Activated effector memory CD4-positive, alpha-beta T cell treated with anti-CD3 and anti-CD28 coated beads, Interleukin-2, amount 50 U/mL, for 16 hours (primary cell): ENCODE measurements around the gene PARVB.

Experiments used
- DNase-seq: peaks from one replicate; pipeline ENCODE4 v3.0.0-alpha.2; 2020

The PARVB gene

GRCh38 chr22:44137415-44137814 is 113.3 kb downstream of the PARVB start:
- DNase-seq, result no peak

- no peak for DNase-seq
Observed at GRCh38 chr22:44139773-44140172, 115.7 kb downstream of the PARVB start.

GRCh38 chr22:44142421-44143104 is 118.5 kb downstream of the PARVB start:
- no peak for DNase-seq

- no peak for DNase-seq
Observed at GRCh38 chr22:44143105-44143474, 119.0 kb downstream of the PARVB start.

GRCh38 chr22:44143579-44143978 is 119.5 kb downstream of the PARVB start:
- DNase-seq, result no peak

GRCh38 chr22:44144046-44144569 is 120.0 kb downstream of the PARVB start:
- no peak for DNase-seq

- no peak for DNase-seq
Observed at GRCh38 chr22:44145544-44145943, 121.4 kb downstream of the PARVB start.

- no peak for DNase-seq
Observed at GRCh38 chr22:44146088-44146861, 122.2 kb downstream of the PARVB start.

- no peak for DNase-seq
Observed at GRCh38 chr22:44147008-44147645, 123.0 kb downstream of the PARVB start.

GRCh38 chr22:44147821-44148574 is 123.9 kb downstream of the PARVB start:
- DNase-seq, result no peak

GRCh38 chr22:44151676-44152075 is 127.6 kb downstream of the PARVB start:
- no peak for DNase-seq

GRCh38 chr22:44153710-44154109 is 129.6 kb downstream of the PARVB start:
- no peak for DNase-seq

- no peak for DNase-seq
Observed at GRCh38 chr22:44154436-44154942, 130.4 kb downstream of the PARVB start.

GRCh38 chr22:44155115-44155514 is 131.0 kb downstream of the PARVB start:
- no peak for DNase-seq

- no peak for DNase-seq
Observed at GRCh38 chr22:44157916-44158618, 134.0 kb downstream of the PARVB start.

- DNase-seq, result no peak
Observed at GRCh38 chr22:44158816-44159215, 134.7 kb downstream of the PARVB start.

- DNase-seq, result no peak
Observed at GRCh38 chr22:44159221-44159620, 135.1 kb downstream of the PARVB start.

GRCh38 chr22:44159811-44160210 is 135.7 kb downstream of the PARVB start:
- no peak for DNase-seq

GRCh38 chr22:44160421-44160820 is 136.3 kb downstream of the PARVB start:
- no peak for DNase-seq

- no peak for DNase-seq
Observed at GRCh38 chr22:44161673-44162072, 137.6 kb downstream of the PARVB start.

GRCh38 chr22:44162960-44163359 is 138.9 kb downstream of the PARVB start:
- no peak for DNase-seq

- DNase-seq, result no peak
Observed at GRCh38 chr22:44163536-44163935, 139.4 kb downstream of the PARVB start.
